ENCODE data around the gene FGF13. TPM values are rescaled to one million over a fixed set of nuclear protein-coding genes. Genes with fewer than 3 reads are reported as not detected.

FGF13 gene
- total RNA-seq = 15.4 TPM

DNA sequence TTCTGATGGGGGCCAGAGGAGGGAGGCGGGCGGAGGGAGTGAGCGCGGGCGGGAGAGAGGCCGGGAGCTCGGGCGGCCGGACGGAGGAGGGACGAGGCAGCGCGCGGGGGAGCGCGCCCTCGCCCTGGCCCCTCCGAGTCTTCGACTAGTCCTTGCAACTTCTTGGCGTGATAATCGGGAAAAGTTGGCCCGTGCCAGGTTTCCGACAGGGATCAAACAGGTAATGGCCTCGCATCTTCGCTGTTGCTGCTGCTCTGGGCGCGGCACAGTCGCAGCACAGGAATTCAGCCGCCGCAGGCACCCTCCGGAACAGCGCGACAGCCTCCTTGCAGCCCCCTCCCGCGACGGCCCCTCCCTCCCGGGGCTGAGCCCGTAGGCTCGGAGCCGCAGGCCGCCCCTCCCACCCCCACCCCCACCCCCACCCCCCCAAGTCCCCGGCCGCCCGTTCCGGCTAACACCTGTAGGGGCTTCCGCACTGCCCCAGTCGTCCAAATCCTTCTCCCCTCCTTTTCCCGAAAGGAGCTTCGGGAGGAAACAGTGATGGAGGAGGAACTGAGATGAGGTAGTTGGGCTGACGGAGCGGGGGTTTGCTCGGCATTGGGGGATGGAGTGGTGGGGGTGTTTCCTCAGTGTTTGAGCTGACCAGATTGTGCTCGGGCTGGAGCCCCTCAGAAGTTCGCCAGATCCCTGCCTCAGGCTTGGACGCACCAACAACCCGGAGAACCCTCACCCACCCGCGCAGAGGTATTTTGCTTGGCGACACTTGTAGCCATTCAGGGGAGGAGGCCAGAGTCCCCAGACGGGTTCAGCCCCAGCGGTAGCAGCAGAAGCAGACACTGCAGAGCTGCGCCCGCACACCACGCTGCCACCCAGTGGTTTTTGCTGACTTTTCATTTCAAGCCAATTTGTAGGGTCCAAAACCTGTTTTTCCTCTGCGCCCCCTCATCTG is at the start of gene FGF13:
FGF13 (minus strand) TSS at position 319 of the 949 bp plus-strand sequence. CDS start 714 bp downstream, outside the sequence.
- DNase-seq = peak; percentile 28

GRCh38 chrX:138759217-138759943 is 47.9 kb upstream of the FGF13 start:
- DNase-seq = no peak

- DNase-seq = peak; percentile 1
These were observed 44.7 kb upstream of the FGF13 start for GRCh38 chrX:138756234-138756633.

- DNase-seq = no peak
These were observed 43.3 kb upstream of the FGF13 start for GRCh38 chrX:138754861-138755260.

DNA sequence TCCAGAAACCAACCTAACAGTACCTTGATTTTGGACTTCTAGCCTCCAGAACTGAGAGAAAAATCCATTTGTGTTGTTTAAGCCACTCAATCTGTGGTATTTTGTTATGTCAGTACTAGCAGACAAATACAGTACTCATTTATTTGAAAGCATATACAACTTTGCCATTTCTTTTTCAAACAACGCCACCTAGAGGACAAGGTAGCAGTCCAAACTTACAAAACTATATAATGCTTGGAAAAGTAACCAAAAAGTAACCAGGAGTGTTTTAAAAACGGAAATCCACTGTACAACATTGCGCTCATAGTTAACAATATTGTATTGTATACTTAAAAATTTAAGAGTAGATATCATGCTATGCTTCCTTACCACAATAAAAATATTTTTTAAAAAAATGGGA is 37.0 kb upstream of the FGF13 start:
- no peak for DNase-seq

GRCh38 chrX:138745196-138745595 is 33.7 kb upstream of the FGF13 start:
- DNase-seq = peak; percentile 28

DNA sequence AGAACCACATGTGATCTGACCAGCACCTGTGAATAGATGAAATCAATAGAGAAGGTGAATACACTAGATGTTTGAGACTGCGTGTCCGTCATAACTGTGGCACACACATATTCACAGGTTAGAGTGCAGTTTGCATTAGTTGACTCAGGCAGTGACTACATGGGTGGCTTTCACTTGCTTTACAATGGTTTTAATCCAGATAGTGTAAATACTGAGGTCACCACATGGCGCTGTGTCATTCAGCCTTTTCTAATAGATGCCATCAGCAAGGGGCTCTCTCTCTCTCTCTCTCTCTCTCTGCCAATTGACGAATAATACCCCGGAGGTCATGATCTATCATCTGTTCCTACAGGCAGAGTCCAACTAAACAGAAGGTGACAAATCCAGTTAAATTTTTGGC is 30.7 kb upstream of the FGF13 start:
- no peak for DNase-seq

DNA sequence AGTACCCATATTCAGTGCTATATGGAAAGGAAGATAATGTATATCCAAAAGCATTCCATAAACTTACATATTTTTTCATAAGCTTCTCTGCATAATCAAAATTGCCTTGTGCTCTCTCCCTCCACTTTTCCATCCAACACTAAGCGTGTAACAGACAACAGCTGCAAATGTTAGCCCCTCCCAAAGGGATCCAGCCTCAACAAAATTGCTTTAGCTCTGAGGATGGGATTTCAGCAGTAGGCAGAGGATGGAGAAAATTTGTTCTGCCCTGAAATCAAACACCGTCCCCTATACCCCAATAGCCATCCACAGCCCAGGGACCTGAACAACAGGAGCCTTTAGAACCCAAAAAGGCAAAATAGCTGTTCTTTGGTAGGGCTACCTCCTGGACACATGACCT is 28.8 kb upstream of the FGF13 start:
- DNase-seq = no peak

DNA sequence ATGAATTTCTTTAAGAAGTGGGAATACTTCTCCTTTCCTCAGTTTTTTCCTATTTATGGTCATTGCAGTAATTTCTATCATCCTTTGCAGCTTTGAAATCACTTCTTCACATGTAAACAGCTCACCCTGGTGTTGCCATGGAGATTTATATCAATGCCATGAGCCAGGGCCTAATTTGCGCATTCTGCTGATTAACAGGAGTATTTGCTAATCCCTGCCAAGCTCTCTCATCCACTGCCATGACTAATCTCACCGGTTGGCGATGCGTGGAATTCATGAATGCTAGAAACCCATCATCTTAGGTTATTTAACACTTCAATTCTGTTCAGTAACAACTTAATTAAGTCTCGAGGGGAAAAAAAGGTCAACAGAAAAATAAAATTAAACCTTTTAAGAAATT is 11.8 kb upstream of the FGF13 start:
- DNase-seq = no peak

DNA sequence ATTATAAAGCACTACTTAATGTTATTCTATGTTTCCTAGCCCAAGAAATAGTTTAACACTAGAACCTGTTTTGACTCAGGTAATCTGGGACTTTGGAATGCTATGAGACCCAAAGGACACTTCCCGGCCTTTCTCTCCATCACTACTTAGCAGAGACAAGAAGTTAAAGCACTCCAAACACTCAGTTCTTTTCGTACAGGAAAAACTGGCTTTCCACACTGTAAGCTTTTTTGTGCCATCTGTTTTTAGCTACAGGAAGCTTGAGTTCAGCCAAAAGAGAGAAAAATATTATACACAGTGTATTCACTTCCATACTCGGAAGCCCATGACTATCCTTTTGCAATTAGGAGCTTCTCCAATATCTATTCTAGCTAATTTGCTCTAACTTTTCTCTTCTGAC is 7.9 kb upstream of the FGF13 start:
- DNase-seq = peak; percentile 13

DNA sequence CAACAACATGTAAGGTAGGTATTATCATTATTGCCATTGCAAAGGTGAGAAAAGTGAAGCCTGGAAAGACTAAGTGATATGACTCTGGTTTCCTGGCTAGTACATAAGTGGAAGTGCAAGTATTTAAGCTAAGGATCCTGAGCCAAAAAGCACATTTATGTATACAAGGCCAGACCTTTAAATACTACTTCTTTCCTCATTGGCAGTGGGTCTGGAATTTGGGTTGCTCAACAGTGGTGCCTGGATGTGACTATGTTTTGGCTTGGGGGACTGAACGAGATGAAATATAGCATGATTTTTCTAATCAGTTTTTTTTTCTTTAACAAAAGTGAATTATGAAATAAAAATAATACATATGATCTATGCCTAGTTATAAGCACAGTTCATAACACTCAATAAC is 7.4 kb upstream of the FGF13 start:
- peak; percentile 20 for DNase-seq

- DNase-seq = no peak
These were observed 613 bp downstream of the FGF13 start for GRCh38 chrX:138710866-138711341.

- DNase-seq = peak; percentile 4
These were observed 1.4 kb downstream of the FGF13 start for GRCh38 chrX:138709886-138710791.

GRCh38 chrX:138708268-138708667 is 3.2 kb downstream of the FGF13 start:
- no peak for DNase-seq

GRCh38 chrX:138704596-138704995 is 6.9 kb downstream of the FGF13 start:
- DNase-seq = no peak

DNA sequence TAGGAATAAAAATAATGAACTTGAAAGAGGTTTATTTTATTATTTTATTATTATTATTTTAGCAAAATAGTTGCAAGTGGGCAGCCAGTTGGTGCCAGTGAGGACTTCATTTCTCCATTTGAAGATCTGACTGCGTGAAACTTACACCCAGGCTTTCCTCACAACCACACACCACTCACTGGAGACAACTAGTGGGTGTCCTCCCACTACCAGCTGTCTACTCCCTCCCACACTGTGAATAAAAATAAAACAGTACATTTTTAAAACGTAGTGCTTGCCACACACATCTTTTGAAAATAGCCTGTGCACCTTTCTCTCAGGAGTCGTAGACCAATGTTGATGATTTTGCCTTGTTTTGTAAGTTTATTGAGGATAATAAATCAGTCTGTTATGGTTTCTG is 7.4 kb downstream of the FGF13 start:
- no peak for DNase-seq

DNA sequence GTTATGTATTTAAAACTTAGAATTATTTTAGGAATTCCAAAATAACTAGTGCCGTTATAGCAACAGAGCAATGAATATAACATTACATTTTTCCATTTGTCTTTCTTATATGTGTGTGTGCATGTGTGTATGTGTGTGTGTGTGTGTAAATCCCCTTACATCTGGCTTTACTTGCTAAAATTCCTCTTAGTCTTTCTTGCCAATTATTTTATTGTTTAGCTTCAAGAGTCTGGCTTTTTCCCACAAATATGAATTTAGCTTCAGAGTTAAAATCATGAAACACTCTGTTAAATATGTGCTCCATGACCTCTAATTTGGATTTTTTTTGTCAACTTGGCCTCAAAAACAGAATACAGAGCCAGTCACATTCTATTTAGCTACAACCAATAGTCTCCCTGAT is 18.9 kb downstream of the FGF13 start:
- DNase-seq = peak; percentile 78

GRCh38 chrX:138691186-138691585 is 20.3 kb downstream of the FGF13 start:
- no peak for DNase-seq

- peak; percentile 1 for DNase-seq
These were observed 20.9 kb downstream of the FGF13 start for GRCh38 chrX:138690591-138690990.

DNA sequence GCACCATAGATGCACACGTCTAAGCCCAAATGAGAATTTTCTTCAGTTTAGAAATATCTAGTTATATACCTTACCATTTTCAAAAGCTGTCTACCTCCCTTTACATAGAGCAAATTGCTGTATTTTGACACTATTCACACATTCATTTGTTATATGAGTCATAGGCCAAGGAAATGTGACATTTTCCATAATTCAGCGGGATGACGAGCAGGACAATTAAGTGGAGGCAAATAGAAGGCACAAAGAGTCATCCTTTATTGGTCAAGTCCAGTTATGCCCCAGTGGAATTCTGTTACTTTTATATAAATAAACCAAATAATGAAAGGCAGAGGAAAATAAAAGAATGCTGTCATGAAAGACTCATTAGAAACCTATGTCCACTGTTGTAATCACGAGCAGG is 27.9 kb downstream of the FGF13 start:
- no peak for DNase-seq

DNA sequence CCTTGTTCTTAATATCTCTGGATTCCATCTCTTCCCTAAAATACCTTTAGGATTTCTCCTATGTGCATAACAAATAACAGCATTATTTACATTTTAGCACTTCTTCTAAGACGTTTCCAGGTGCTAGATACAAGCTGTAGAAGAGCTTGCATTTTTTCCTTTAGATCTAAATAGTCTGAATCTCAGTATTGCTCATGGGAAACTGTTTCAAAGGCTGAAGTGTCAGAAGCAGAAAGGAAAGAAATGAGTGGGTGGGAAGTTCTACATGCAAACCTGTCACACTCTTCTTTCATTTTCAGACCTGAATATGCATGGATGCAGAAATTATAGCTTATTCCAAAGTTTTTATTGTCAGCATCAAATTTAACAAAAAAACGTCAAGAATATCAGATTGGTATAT is 41.8 kb downstream of the FGF13 start:
- no peak for DNase-seq

DNA sequence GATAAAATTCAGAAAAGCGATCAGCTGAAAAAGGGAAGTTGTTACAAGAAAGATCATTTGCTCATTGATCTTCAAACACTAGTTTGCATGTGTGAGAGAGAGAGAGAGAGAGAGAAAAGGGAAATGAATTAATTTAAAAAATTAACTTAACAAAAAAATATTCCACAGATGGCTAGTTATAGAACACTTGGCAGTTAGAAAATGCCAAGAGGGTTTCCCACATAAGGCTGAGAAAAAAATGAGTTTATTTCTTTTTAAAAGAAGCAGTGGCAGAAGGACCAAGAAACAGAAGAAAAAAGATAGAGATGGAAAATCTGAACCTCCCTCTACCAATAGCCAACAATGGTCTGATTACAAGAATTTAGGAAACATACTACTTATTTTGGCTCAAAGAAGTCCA is 47.1 kb downstream of the FGF13 start:
- no peak for DNase-seq
